Chondrocyte (in vitro differentiated cells): Measurements from ENCODE around the gene RWDD3. TPM values are rescaled to one million over a fixed set of nuclear protein-coding genes. Genes with fewer than 3 reads are reported as not detected.

ENCODE experiments used
- DNase-seq: peaks from one replicate; pipeline ENCODE4 v3.0.0; 2021; ENCODE audit warnings: mixed read lengths, low spot score
- H3K27ac Mint-ChIP-seq: one replicate; pipeline ENCODE4 v1.8.0; 2021; ENCODE audit warnings: mild to moderate bottlenecking, moderate library complexity, mixed read lengths; ENCODE audit not compliant: unreplicated experiment
- H3K27me3 Mint-ChIP-seq: 2 replicates; pipeline ENCODE4 v1.8.0; 2021; ENCODE audit warnings: low read depth, mixed read lengths
- H3K36me3 Mint-ChIP-seq: 2 replicates; pipeline ENCODE4 v1.8.0; 2021; ENCODE audit warnings: low read depth, mixed read lengths
- H3K4me1 Mint-ChIP-seq: 2 replicates; pipeline ENCODE4 v1.8.0; 2021; ENCODE audit warnings: low read depth, mild to moderate bottlenecking, mixed read lengths
- H3K4me3 Mint-ChIP-seq: one replicate; pipeline ENCODE4 v1.8.0; 2021; ENCODE audit warnings: mild to moderate bottlenecking, moderate library complexity, mixed read lengths; ENCODE audit not compliant: unreplicated experiment
- H3K9me3 Mint-ChIP-seq: 2 replicates; pipeline ENCODE4 v1.8.0; 2021; ENCODE audit warnings: low read depth, mixed read lengths
- total RNA-seq: library from RNA; stranded (reverse); gene quantifications from 3 replicates; pipeline ENCODE4 v1.2.1, GENCODE V29; 2021
- TF ChIP-seq, protein P1 (sequence below): fragments of 200-600 bp; sonication (generic); IDR thresholded peaks from 2 replicates; pipeline ENCODE4 v1.5.0; 2021; ENCODE audit warnings: antibody characterized with exemption, mild to moderate bottlenecking, moderate library complexity

RWDD3 gene
- total RNA-seq, 1 donor from 2014 or later: 17.6 TPM

DNA sequence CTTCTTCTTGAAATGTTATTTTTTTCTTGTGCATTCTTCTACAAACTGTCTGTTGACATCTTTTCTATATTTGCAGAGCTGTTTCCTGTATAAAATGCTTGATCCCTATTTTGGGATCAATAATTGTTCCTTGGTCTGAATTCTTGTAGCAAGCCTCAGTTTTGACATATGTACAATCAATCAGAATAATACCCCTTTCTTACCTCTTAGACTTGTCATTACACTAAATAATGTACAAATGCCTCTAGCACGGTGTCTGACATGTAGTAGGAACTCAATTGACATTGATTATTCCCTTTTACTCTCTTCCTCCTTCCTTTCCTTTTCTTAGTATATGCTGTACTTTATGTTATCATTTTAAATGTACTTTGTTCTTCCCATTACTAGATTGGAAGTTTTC lies 25.2 kb downstream of the RWDD3 start:
- TF ChIP-seq, protein P1, sequence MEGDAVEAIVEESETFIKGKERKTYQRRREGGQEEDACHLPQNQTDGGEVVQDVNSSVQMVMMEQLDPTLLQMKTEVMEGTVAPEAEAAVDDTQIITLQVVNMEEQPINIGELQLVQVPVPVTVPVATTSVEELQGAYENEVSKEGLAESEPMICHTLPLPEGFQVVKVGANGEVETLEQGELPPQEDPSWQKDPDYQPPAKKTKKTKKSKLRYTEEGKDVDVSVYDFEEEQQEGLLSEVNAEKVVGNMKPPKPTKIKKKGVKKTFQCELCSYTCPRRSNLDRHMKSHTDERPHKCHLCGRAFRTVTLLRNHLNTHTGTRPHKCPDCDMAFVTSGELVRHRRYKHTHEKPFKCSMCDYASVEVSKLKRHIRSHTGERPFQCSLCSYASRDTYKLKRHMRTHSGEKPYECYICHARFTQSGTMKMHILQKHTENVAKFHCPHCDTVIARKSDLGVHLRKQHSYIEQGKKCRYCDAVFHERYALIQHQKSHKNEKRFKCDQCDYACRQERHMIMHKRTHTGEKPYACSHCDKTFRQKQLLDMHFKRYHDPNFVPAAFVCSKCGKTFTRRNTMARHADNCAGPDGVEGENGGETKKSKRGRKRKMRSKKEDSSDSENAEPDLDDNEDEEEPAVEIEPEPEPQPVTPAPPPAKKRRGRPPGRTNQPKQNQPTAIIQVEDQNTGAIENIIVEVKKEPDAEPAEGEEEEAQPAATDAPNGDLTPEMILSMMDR: no peak

DNA sequence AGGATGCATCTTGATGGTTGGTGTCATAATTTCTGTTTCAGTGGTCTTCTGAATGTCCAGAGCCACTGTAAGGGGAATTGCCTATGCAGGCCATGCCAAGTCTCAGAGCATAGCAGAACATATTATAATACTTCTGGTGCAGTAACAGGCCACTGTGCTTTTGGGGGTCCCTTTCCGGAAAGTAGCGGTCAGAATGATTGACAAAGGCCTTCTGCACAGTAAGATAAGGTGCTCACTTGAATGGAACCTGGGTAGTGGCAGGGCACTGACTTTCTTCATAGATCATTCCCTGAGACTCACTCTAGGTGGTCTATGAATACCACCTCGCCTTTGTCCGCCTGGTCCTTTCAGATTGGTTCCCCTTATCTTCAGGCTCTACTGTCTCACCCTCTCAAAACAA lies 28.9 kb downstream of the RWDD3 start:
- Mint-ChIP-seq H3K27me3 (peaks cover 12% of the 10 kb centered on the region), H3K4me1 (no peaks in the 10 kb centered on the region), H3K4me3 (no peak overlapping the region), H3K9me3 (no peaks in the 10 kb centered on the region), H3K36me3 (no peaks in the 10 kb centered on the region), H3K27ac (no peak overlapping the region)
- TF ChIP-seq, protein P1: no peak
- no peak for DNase-seq

More for the DNA sequence above, 25.2 kb downstream of the RWDD3 start:
- Mint-ChIP-seq H3K27me3 (peaks cover 2% of the 10 kb centered on the region), H3K36me3 (no peaks in the 10 kb centered on the region), H3K4me3 (no peak overlapping the region), H3K9me3 (no peaks in the 10 kb centered on the region), H3K4me1 (no peaks in the 10 kb centered on the region), H3K27ac (no peak overlapping the region)
- no peak for DNase-seq

DNA sequence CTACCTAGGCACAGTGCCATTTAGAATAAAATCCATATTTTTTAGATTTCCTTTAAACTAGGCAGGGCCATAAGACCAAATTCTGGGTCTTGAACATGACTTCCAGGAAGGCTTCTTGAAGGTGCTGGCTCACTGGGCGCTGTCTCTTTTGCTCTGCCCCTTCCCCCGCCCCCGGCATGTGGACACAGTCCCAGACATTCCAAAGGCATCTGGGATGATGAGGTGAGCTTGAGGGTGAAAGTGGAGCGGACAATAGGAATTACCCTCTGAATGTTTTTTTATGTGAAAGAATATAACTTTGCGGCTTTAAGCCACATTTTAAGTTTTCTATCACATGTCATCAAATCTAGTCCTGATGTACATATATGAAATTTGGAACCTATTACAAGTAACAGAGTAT lies 29.4 kb downstream of the RWDD3 start:
- H3K27me3 Mint-ChIP-seq: peaks cover 12% of the 10 kb centered on the region
- no peak overlapping the region for H3K27ac Mint-ChIP-seq
- no peak overlapping the region for H3K4me3 Mint-ChIP-seq
- no peaks in the 10 kb centered on the region for H3K36me3 Mint-ChIP-seq
- TF ChIP-seq, protein P1: no peak
- DNase-seq: no peak
- no peaks in the 10 kb centered on the region for H3K9me3 Mint-ChIP-seq
- no peaks in the 10 kb centered on the region for H3K4me1 Mint-ChIP-seq

DNA sequence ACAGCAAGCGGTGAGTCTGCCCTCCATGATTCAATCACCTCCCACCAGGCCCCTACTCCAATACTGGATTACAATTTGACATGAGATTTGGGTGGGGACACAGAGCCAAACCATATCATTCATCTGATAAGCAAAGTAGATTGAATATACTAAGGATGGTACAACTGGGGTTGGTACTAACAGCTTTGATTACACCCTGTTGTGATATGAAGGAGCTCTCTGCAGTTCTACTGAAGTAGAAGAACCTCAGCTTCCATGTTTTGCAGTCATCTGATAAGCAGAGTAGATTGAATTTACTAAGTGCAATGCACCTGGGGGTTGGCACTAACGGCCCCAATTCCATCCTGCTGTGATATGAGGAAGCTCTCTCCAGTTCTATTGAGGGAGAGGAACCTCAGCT lies 31.1 kb downstream of the RWDD3 start:
- DNase-seq: no peak
- Mint-ChIP-seq H3K4me1 (no peaks in the 10 kb centered on the region), H3K27ac (no peak overlapping the region), H3K27me3 (peaks cover 16% of the 10 kb centered on the region), H3K4me3 (no peak overlapping the region), H3K9me3 (no peaks in the 10 kb centered on the region), H3K36me3 (no peaks in the 10 kb centered on the region)
- TF ChIP-seq, protein P1: no peak

DNA sequence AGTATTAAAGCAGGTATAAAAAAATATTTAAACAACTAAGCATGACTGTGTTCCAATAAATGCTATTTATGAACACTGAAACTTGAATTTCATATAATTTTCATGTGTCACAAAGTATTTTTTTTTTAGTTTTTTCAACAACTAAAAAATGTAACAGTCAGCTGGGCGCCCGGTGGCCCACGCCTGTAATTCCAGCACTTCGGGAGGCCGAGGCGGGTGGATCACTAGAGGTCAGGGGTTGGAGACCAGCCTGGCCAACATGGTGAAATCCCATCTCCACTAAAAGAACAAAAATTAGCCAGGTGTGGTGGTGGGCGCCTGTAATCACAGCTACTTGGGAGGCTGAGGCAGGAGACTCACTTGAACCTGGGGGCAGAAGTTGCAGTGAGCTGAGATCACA lies 42.4 kb downstream of the RWDD3 start:
- Mint-ChIP-seq H3K9me3 (peaks cover 14% of the 10 kb centered on the region), H3K4me3 (no peak overlapping the region), H3K4me1 (no peaks in the 10 kb centered on the region), H3K36me3 (peaks cover 8% of the 10 kb centered on the region), H3K27me3 (peaks cover 35% of the 10 kb centered on the region), H3K27ac (no peak overlapping the region)
- TF ChIP-seq, protein P1: no peak
- no peak for DNase-seq
